ENCODE data around the gene ACVRL1.

- TF ChIP-seq EP300 (IDR thresholded peaks at IDR 0.05; ENCODE audit: low read depth) = no peak
- no peak for TF ChIP-seq CTCF (IDR thresholded peaks at IDR 0.05)
- TF ChIP-seq POLR2A (IDR thresholded peaks at IDR 0.05) = no peak
- no peak for TF ChIP-seq POLR2AphosphoS5 (IDR thresholded peaks at IDR 0.05)
Observed at GRCh38 chr12:51915951-51916350, 8.6 kb downstream of the ACVRL1 start.

Data from transverse colon (tissue), 4 donors.